ENCODE data around the gene KLHL29. TPM values are rescaled to one million over a fixed set of nuclear protein-coding genes. Genes with fewer than 3 reads are reported as not detected.

The KLHL29 gene
- total RNA-seq, 4 donors from 2014 or later, result 39.6 to 52.0 (median 40.4) TPM

- 86 to 98% methylated on average over 6 of the region's 6 CpGs for WGBS, 2 donors
- H3K4me3 ChIP-seq, result no peak overlapping the region
- H3K27ac ChIP-seq, result no peak overlapping the region
- DNase-seq (ENCODE audit: low spot score in 2 of 2), result no peak
- peaks cover 0 to under 1% (median 0%) of the 10 kb centered on the region in 3 donors for H3K36me3 ChIP-seq
- H3K9me3 ChIP-seq, result peaks cover 0 to 5% (median 0%) of the 10 kb centered on the region in 4 donors
- TF ChIP-seq EP300 (IDR thresholded peaks at IDR 0.05) (no peak), CTCF (IDR thresholded peaks at IDR 0.05) (no peak), POLR2A (IDR thresholded peaks at IDR 0.05) (no peak)
- H3K27me3 ChIP-seq, result no peaks in the 10 kb centered on the region
- peaks cover 0 to 17% (median 0%) of the 10 kb centered on the region in 4 donors for H3K4me1 ChIP-seq
These were observed 48.3 kb downstream of the KLHL29 start for GRCh38 chr2:23433282-23433681.

DNA sequence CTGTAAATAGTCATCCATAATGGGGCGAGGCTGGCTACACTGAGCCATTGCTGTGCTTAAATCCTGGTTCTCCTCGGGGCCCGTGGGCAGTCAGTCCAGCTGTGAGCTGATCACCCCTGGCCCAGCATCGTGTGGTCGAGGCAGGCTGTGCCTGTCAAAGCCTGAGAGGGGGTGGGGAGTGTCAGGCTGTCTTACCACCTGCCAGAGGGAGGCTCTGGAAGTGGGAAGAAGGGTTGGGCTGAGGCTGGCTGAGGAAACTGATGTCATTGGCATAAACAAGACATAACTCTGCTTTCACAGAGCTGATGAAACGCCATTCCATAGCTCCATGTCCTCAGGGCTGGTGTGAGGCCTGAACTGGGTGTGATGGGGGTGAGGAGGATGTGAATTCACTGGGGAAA, 49.7 kb downstream of the KLHL29 start:
- Histone ChIP-seq H3K36me3 (no peaks in the 10 kb centered on the region), H3K9me3 (peaks cover 0 to 5% (median 0%) of the 10 kb centered on the region in 4 donors), H3K27me3 (no peaks in the 10 kb centered on the region), H3K4me3 (no peak overlapping the region), H3K4me1 (peaks cover 0 to 12% (median 0%) of the 10 kb centered on the region in 4 donors), H3K27ac (peak overlapping the region in 2 of 4 donors; percentile 59 to 70)
- 52 to 57% methylated on average over 6 of the region's 6 CpGs for WGBS, 2 donors
- no peak for DNase-seq (ENCODE audit: low spot score in 2 of 2)
- TF ChIP-seq CTCF (IDR thresholded peaks at IDR 0.05), result no peak
- TF ChIP-seq EP300 (IDR thresholded peaks at IDR 0.05), result no peak
- no peak for TF ChIP-seq POLR2A (IDR thresholded peaks at IDR 0.05)

DNA sequence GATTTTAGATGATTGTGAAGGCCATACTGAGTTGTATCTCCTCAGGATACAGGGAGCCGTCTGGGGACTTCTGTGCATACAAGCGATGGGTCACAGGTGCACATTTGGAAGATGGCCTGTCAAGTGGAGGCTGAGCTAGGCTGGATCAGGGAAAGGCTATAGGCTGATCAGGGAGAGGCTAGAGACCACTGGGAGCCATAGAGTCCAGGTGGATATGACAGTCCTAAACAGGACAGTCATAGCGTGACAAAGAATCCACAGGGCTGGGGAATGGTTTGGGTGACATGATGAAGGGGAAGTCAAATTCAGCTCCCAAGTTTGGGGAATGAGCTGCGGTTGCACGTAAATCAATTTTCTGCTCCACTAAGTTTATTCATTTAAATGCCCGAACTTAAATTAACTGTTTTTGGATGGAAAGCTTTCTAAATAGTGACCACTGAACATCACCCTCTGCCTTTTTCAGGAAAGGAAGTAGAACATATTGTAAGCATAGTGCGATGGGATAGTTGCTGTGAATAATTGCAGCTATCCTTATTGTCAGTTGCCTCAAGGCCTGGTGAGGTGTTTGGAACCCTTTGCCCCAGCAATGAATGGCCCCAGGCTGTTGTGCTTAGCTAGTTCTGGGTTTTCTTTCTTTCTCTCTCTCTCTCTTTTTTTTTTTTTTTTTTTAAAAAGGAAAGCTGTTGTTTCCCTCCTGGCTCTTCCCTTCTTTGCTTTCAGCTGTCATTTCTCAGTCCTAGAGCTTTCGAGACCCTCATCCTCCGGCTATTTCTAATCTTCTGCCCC, 50.5 kb downstream of the KLHL29 start:
- H3K4me1 ChIP-seq, result peaks cover 0 to 12% (median 0%) of the 10 kb centered on the region in 4 donors
- DNase-seq (ENCODE audit: low spot score in 2 of 2), result no peak
- H3K4me3 ChIP-seq, result no peak overlapping the region
- no peak for TF ChIP-seq POLR2A (IDR thresholded peaks at IDR 0.05)
- TF ChIP-seq EP300 (IDR thresholded peaks at IDR 0.05), result no peak
- no peak for TF ChIP-seq CTCF (IDR thresholded peaks at IDR 0.05)
- WGBS, 2 donors, result 76 to 81% methylated on average over 9 of the region's 9 CpGs
- H3K36me3 ChIP-seq, result no peaks in the 10 kb centered on the region
- H3K27ac ChIP-seq, result peak overlapping the region in 2 of 4 donors; percentile 24 to 59
- no peaks in the 10 kb centered on the region for H3K27me3 ChIP-seq
- H3K9me3 ChIP-seq, result peaks cover 0 to 5% (median 0%) of the 10 kb centered on the region in 4 donors

DNA sequence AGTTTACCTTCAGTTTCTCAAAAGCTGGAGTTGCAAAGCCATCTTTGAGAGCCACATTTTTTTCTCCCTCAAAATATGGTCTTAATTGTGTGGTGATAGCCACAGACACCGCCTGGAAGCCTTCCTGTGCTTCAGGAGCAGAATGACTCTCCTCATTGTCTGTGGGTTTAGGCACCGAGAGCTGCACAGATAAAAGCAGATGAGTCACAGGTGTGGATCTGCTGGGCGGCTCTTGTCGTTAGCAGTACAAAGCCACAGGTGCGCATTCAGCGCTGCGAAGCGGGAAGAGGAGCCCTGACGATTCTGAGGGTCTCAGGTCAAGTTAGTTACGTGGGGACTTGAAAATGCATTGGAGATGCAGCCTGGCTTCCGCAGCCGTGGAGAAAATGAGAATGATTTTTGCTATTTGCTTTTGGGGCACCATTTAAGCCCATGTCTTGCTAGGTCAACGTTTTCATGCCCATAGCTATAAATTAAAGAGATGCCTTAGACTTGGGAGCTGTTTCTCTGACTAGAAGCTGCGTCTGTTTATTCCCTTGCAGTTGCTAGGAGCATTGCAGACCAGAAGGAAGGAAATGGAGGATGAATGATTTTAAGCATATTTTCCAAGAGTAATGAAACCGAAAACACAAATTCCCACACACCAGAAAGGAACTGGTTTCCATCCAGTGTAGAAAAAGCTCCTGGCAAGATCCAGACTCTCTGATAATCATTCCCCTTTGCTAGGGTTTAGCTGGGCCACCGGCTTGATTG, 51.5 kb downstream of the KLHL29 start:
- 69 to 70% methylated on average over 16 of the region's 16 CpGs for WGBS, 2 donors
- TF ChIP-seq CTCF (IDR thresholded peaks at IDR 0.05) (no peak), POLR2A (IDR thresholded peaks at IDR 0.05) (no peak), EP300 (IDR thresholded peaks at IDR 0.05) (no peak)
- DNase-seq (ENCODE audit: low spot score in 2 of 2), result no peak

More for the DNA sequence above, 51.5 kb downstream of the KLHL29 start:
- H3K36me3 ChIP-seq, result peaks cover 0 to under 1% (median 0%) of the 10 kb centered on the region in 3 donors
- no peak overlapping the region for H3K4me3 ChIP-seq
- no peaks in the 10 kb centered on the region for H3K27me3 ChIP-seq
- H3K27ac ChIP-seq, result no peak overlapping the region
- H3K9me3 ChIP-seq, result peaks cover 0 to 13% (median 2%) of the 10 kb centered on the region in 4 donors
- peaks cover 0 to 12% (median 0%) of the 10 kb centered on the region in 4 donors for H3K4me1 ChIP-seq

All from tibial nerve (tissue), 4 donors.